WTC11 (cell line): ENCODE data around the gene KIFC3. TPM values are rescaled to one million over a fixed set of nuclear protein-coding genes. Genes with fewer than 3 reads are reported as not detected.

Experiments
- ATAC-seq: fragments of 200-7000 bp; cut with Tn5 transposase; 2 replicates; pipeline ENCODE4 v1.10.0; 2021; ENCODE audit warnings: mild to moderate bottlenecking, moderate library complexity
- CTCF ChIA-PET: fragments of 300-600 bp; sonication (Branson Sonifier 250); formaldehyde crosslinking; loops from one replicate; lab custom pipeline; 2021; ENCODE audit warnings: antibody characterized with exemption; lab: Charles Lee
- POLR2A ChIA-PET: fragments of 350-600 bp; sonication (Branson Sonifier 250); formaldehyde crosslinking; loops from one replicate; lab custom pipeline; 2021; ENCODE audit warnings: antibody characterized with exemption; lab: Charles Lee
- DNase-seq: peaks from one replicate; pipeline ENCODE4 v3.0.0; 2021; ENCODE audit warnings: low spot score
- H3K27ac Mint-ChIP-seq: 2 replicates; pipeline ENCODE4 v1.8.0; 2021; ENCODE audit warnings: mixed read lengths
- H3K27me3 Mint-ChIP-seq: 2 replicates; pipeline ENCODE4 v1.8.0; 2021; ENCODE audit warnings: low read depth, mild to moderate bottlenecking, moderate library complexity, mixed read lengths
- H3K36me3 Mint-ChIP-seq: 2 replicates; pipeline ENCODE4 v1.8.0; 2021; ENCODE audit warnings: mixed read lengths
- H3K4me1 Mint-ChIP-seq: 2 replicates; pipeline ENCODE4 v1.8.0; 2022; ENCODE audit warnings: mixed read lengths
- H3K4me3 Mint-ChIP-seq: 2 replicates; pipeline ENCODE4 v1.8.0; 2021; ENCODE audit warnings: mild to moderate bottlenecking, moderate library complexity, mixed read lengths
- H3K9me3 Mint-ChIP-seq: 2 replicates; pipeline ENCODE4 v1.8.0; 2021; ENCODE audit warnings: mixed read lengths
- CBFB ChIP-seq: sonication (generic); formaldehyde crosslinking; IDR thresholded peaks from 2 replicates; pipeline ENCODE4 v1.8.1; 2022; ENCODE audit warnings: mild to moderate bottlenecking, low read depth, missing genetic modification reagents
- CDX4 ChIP-seq: fragments of 250-450 bp; sonication (Bioruptor Pico); IDR thresholded peaks from 2 replicates; pipeline ENCODE4 v1.9.0; 2021; ENCODE audit warnings: moderate library complexity, mild to moderate bottlenecking, inconsistent platforms, borderline replicate concordance
- ERG ChIP-seq: fragments of 250-450 bp; sonication (Bioruptor Pico); IDR thresholded peaks from 2 replicates; pipeline ENCODE4 v1.8.0; 2021; ENCODE audit warnings: mild to moderate bottlenecking
- FOXK1 ChIP-seq: sonication (generic); formaldehyde crosslinking; IDR thresholded peaks from 2 replicates; pipeline ENCODE4 v1.8.0; 2022; ENCODE audit warnings: mild to moderate bottlenecking, moderate library complexity, missing genetic modification reagents
- GABPB1 ChIP-seq: sonication (generic); formaldehyde crosslinking; IDR thresholded peaks from 2 replicates; pipeline ENCODE4 v1.8.1; 2023; ENCODE audit warnings: mild to moderate bottlenecking, missing genetic modification reagents
- IRF1 ChIP-seq: sonication (generic); formaldehyde crosslinking; IDR thresholded peaks from 2 replicates; pipeline ENCODE4 v1.8.0; 2023; ENCODE audit warnings: missing genetic modification reagents
- JUN ChIP-seq: sonication (generic); formaldehyde crosslinking; IDR thresholded peaks from 2 replicates; pipeline ENCODE4 v1.8.0; 2023; ENCODE audit warnings: mild to moderate bottlenecking, missing genetic modification reagents
- NFE2L1 ChIP-seq: sonication (generic); formaldehyde crosslinking; IDR thresholded peaks from 2 replicates; pipeline ENCODE4 v1.8.1; 2023; ENCODE audit warnings: missing genetic modification reagents
- NR1H2 ChIP-seq: sonication (generic); formaldehyde crosslinking; IDR thresholded peaks from 2 replicates; pipeline ENCODE4 v1.9.0; 2021; ENCODE audit warnings: mild to moderate bottlenecking, moderate library complexity, missing genetic modification reagents
- PRRX2 ChIP-seq: fragments of 250-450 bp; sonication (Bioruptor Pico); IDR thresholded peaks from 2 replicates; pipeline ENCODE4 v1.8.0; 2021; ENCODE audit warnings: mild to moderate bottlenecking
- SMAD4 ChIP-seq: sonication (generic); formaldehyde crosslinking; IDR thresholded peaks from 2 replicates; pipeline ENCODE4 v1.8.0; 2022; ENCODE audit warnings: mild to moderate bottlenecking, missing genetic modification reagents
- ZNF281 ChIP-seq: sonication (generic); formaldehyde crosslinking; IDR thresholded peaks from 2 replicates; pipeline ENCODE4 v1.8.0; 2023; ENCODE audit warnings: mild to moderate bottlenecking, missing genetic modification reagents
- ZNF423 ChIP-seq: fragments of 250-450 bp; sonication (Bioruptor Pico); IDR thresholded peaks from 2 replicates; pipeline ENCODE4 v2.1.2; 2022; ENCODE audit warnings: mild to moderate bottlenecking, moderate library complexity
- ZNF671 ChIP-seq: fragments of 250-450 bp; sonication (Bioruptor Pico); IDR thresholded peaks from 2 replicates; pipeline ENCODE4 v1.8.0; 2021; ENCODE audit warnings: mild to moderate bottlenecking
- total RNA-seq: library from RNA; stranded (reverse); gene quantifications from 3 replicates; pipeline ENCODE4 v1.2.3, GENCODE V29; 2021
- TF ChIP-seq, protein P1 (sequence below): sonication (generic); formaldehyde crosslinking; IDR thresholded peaks from 2 replicates; pipeline ENCODE4 v1.8.1; 2022; ENCODE audit warnings: mild to moderate bottlenecking, missing genetic modification reagents, moderate library complexity, borderline replicate concordance
- TF ChIP-seq, protein P2 (sequence below): fragments of 250-450 bp; sonication (Bioruptor Pico); IDR thresholded peaks from 2 replicates; pipeline ENCODE4 v1.9.0; 2021; ENCODE audit warnings: mild to moderate bottlenecking
- TF ChIP-seq, protein P3 (sequence below): sonication (generic); formaldehyde crosslinking; conservative IDR thresholded peaks from 2 replicates; pipeline ENCODE4 v1.8.1; 2022; ENCODE audit warnings: mild to moderate bottlenecking, missing genetic modification reagents
- TF ChIP-seq, protein P4 (sequence below): fragments of 250-450 bp; sonication (Bioruptor Pico); IDR thresholded peaks from 2 replicates; pipeline ENCODE4 v2.1.2; 2022; ENCODE audit warnings: mild to moderate bottlenecking, moderate library complexity

Gene KIFC3
- total RNA-seq, 1 experiment from 2014 or later, result 11.6 TPM

DNA sequence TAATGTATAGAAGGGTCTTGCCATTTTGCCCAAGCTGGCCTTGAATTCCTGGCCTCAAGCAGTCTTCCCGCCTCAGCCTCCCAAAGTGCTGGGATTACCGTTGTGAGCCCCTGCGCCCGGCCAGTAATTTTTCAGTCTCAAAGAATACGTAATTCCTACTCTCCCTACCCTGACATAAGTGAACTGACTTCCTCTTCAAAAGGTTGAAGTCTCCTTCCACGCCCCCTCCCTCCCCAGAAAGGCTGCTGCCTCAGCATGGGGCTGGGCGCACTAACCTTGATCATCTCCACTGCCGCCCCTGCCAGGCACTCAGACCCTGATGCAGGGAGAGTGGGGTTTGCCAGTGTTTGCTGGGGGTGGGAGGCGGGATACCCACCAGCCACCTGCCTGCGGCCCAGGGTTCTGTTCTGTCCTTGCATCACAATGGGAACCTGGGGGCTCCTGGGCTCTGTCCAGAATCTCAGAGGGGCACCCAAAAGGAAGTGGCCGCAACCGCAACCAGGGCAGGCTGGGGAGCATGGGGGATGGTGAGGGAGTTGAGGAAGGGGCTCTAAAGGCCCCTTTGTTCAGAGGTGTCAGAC lies 27.5 kb downstream of the KIFC3 start:
- Mint-ChIP-seq H3K36me3 (peaks cover 4% of the 10 kb centered on the region; the same call in 1 of the 2 replicates), H3K27me3 (peaks cover 3% of the 10 kb centered on the region; the same call in 1 of the 2 replicates), H3K4me3 (no peak overlapping the region; the same call in none of the 2 replicates), H3K27ac (peak overlapping the region; percentile 49; the same call in 1 of the 2 replicates), H3K9me3 (no peaks in the 10 kb centered on the region), H3K4me1 (peaks cover 33% of the 10 kb centered on the region)
- ChIA-PET CTCF (interaction anchor here (0.6 to 4.0 kb wide), 26 partner anchors 9 to 323 kb away, joined by 3 to 120 read pairs (median 9); partner anchors contain the start of gene KIFC3), POLR2A (interaction anchor here (1.4 kb wide), 1 partner anchor 39 kb away, joined by 3 read pairs; the partner anchor contains the start of gene KATNB1)
- ATAC-seq (no peak), DNase-seq (no peak)
- TF ChIP-seq, protein P1, sequence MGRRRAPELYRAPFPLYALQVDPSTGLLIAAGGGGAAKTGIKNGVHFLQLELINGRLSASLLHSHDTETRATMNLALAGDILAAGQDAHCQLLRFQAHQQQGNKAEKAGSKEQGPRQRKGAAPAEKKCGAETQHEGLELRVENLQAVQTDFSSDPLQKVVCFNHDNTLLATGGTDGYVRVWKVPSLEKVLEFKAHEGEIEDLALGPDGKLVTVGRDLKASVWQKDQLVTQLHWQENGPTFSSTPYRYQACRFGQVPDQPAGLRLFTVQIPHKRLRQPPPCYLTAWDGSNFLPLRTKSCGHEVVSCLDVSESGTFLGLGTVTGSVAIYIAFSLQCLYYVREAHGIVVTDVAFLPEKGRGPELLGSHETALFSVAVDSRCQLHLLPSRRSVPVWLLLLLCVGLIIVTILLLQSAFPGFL, result no peak
- TF ChIP-seq SMAD4 (CRISPR knock-in tag), result no peak
- no peak for TF ChIP-seq GABPB1 (CRISPR knock-in tag)
- no peak for TF ChIP-seq ERG (CRISPR knock-in tag)
- TF ChIP-seq CDX4 (CRISPR knock-in tag), result no peak
- TF ChIP-seq NR1H2 (CRISPR knock-in tag), result no peak

- Mint-ChIP-seq H3K4me3 (no peak overlapping the region), H3K4me1 (peaks cover 33% of the 10 kb centered on the region), H3K27me3 (peaks cover 3% of the 10 kb centered on the region; the same call in 1 of the 2 replicates), H3K36me3 (peaks cover 4% of the 10 kb centered on the region; the same call in 1 of the 2 replicates), H3K27ac (no peak overlapping the region), H3K9me3 (no peaks in the 10 kb centered on the region)
- DNase-seq (no peak), ATAC-seq (no peak)
- CTCF ChIA-PET, result interaction anchor here (1.0 to 1.7 kb wide), 4 partner anchors 22 to 324 kb away, joined by 3 to 5 read pairs (median 4); no protein-coding TSS in a partner anchor
- POLR2A ChIA-PET, result no interaction called here
- TF ChIP-seq FOXK1 (CRISPR knock-in tag) (no peak), ZNF671 (CRISPR knock-in tag) (no peak), IRF1 (no peak), NFE2L1 (no peak), JUN (CRISPR knock-in tag) (no peak), ZNF423 (no peak), ZNF281 (CRISPR knock-in tag) (no peak), CDX4 (CRISPR knock-in tag) (no peak), CBFB (CRISPR knock-in tag) (no peak), PRRX2 (CRISPR knock-in tag) (no peak)
- TF ChIP-seq, protein P2, sequence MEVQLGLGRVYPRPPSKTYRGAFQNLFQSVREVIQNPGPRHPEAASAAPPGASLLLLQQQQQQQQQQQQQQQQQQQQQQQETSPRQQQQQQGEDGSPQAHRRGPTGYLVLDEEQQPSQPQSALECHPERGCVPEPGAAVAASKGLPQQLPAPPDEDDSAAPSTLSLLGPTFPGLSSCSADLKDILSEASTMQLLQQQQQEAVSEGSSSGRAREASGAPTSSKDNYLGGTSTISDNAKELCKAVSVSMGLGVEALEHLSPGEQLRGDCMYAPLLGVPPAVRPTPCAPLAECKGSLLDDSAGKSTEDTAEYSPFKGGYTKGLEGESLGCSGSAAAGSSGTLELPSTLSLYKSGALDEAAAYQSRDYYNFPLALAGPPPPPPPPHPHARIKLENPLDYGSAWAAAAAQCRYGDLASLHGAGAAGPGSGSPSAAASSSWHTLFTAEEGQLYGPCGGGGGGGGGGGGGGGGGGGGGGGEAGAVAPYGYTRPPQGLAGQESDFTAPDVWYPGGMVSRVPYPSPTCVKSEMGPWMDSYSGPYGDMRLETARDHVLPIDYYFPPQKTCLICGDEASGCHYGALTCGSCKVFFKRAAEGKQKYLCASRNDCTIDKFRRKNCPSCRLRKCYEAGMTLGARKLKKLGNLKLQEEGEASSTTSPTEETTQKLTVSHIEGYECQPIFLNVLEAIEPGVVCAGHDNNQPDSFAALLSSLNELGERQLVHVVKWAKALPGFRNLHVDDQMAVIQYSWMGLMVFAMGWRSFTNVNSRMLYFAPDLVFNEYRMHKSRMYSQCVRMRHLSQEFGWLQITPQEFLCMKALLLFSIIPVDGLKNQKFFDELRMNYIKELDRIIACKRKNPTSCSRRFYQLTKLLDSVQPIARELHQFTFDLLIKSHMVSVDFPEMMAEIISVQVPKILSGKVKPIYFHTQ, result no peak
- TF ChIP-seq, protein P3, sequence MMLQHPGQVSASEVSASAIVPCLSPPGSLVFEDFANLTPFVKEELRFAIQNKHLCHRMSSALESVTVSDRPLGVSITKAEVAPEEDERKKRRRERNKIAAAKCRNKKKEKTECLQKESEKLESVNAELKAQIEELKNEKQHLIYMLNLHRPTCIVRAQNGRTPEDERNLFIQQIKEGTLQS (CRISPR knock-in tag), result no peak
- TF ChIP-seq, protein P1, result no peak
- TF ChIP-seq, protein P4, sequence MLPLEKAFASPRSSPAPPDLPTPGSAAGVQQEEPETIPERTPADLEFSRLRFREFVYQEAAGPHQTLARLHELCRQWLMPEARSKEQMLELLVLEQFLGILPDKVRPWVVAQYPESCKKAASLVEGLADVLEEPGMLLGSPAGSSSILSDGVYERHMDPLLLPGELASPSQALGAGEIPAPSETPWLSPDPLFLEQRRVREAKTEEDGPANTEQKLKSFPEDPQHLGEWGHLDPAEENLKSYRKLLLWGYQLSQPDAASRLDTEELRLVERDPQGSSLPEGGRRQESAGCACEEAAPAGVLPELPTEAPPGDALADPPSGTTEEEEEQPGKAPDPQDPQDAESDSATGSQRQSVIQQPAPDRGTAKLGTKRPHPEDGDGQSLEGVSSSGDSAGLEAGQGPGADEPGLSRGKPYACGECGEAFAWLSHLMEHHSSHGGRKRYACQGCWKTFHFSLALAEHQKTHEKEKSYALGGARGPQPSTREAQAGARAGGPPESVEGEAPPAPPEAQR (CRISPR knock-in tag), result no peak
Observed at GRCh38 chr16:57773655-57774295, 28.5 kb downstream of the KIFC3 start.
